HCT116 (cell line): ENCODE measurements around the gene HSD17B12.

Experiments used
- CTCF ChIP-seq, 3 experiments: fragments of 200-600 bp in 1 of 3; sonication (generic) in 1 of 3; IDR thresholded peaks in 2 of 3; conservative IDR thresholded peaks in 1 of 3; 2 replicates each; pipeline ENCODE4 v1.5.1; 2012 to 2017; ENCODE audit warnings: low read depth in 2 of 3, low read length in 2 of 3, antibody characterized with exemption in 1 of 3, borderline replicate concordance in 1 of 3, control low read depth in 1 of 3, mild to moderate bottlenecking in 1 of 3, mixed read lengths in 1 of 3, mixed run types in 1 of 3, moderate library complexity in 1 of 3; ENCODE audit not compliant: insufficient read depth in 1 of 3
- EGR1 ChIP-seq: IDR thresholded peaks from 2 replicates; pipeline ENCODE4 v1.6.1; 2012; ENCODE audit warnings: low read depth
- EZH2 ChIP-seq: fragments of 200-600 bp; sonication (generic); IDR thresholded peaks from 2 replicates; pipeline ENCODE4 v1.6.1; 2017; ENCODE audit warnings: antibody characterized with exemption, mixed run types
- EZH2phosphoT487 ChIP-seq: fragments of 200-600 bp; IDR thresholded peaks from 2 replicates; pipeline ENCODE4 v1.6.1; 2018; ENCODE audit warnings: antibody characterized with exemption, borderline replicate concordance
- FOSL1 ChIP-seq: IDR thresholded peaks from 2 replicates; pipeline ENCODE4 v1.6.1; 2012; ENCODE audit warnings: low read depth
- JUND ChIP-seq: IDR thresholded peaks from 2 replicates; pipeline ENCODE4 v1.6.1; 2012
- POLR2A ChIP-seq: IDR thresholded peaks from 2 replicates; pipeline ENCODE4 v1.7.0; 2011; ENCODE audit warnings: borderline replicate concordance; ENCODE audit not compliant: insufficient read depth, insufficient read length; ENCODE audit errors: extremely low read depth
- POLR2AphosphoS5 ChIP-seq: IDR thresholded peaks from 2 replicates; pipeline ENCODE4 v1.6.1; 2011; ENCODE audit warnings: mild to moderate bottlenecking, low read depth, low read length, moderate library complexity
- SIN3A ChIP-seq: IDR thresholded peaks from 2 replicates; pipeline ENCODE4 v1.6.1; 2012; ENCODE audit warnings: low read depth
- YY1 ChIP-seq: IDR thresholded peaks from 2 replicates; pipeline ENCODE4 v1.6.1; 2011; ENCODE audit warnings: low read length, low read depth, moderate library complexity, mild to moderate bottlenecking; ENCODE audit not compliant: insufficient replicate concordance; ENCODE audit errors: extremely low read depth
- TF ChIP-seq, protein P1 (sequence below): IDR thresholded peaks from 2 replicates; pipeline ENCODE4 v1.6.1; 2012; ENCODE audit warnings: low read depth
- TF ChIP-seq, protein P2 (sequence below): IDR thresholded peaks from 2 replicates; pipeline ENCODE4 v1.6.1; 2012

DNA sequence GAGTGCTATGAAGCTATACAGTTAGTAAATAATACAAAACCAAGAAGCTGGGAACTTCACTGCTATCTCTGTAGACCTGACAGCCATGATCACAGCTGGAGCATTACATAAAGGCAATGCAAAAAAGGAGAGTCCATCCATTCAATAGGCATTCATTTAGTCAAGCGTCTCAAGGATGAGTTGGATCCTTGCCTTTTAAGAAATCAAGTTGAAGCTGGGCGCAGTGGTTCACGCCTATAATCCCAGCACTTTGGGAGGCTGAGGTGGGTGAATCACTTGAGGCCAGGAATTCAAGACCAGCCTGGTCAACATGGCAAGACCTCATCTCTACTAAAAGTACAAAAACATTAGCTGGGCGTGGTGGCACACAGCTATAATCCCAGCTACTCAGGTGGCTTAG, 152.0 kb downstream of the HSD17B12 start:
- TF ChIP-seq CTCF (IDR thresholded peaks at IDR 0.05 in 2 of 3, conservative IDR thresholded peaks at IDR 0.05 in 1 of 3; ENCODE audit: borderline replicate concordance in 1 of 3, insufficient read depth in 1 of 3, low read depth in 2 of 3, low read length in 2 of 3) (no peak), POLR2AphosphoS5 (no peak), YY1 (no peak), FOSL1 (no peak), POLR2A (no peak), EZH2 (no peak), SIN3A (no peak), EGR1 (no peak), JUND (no peak), EZH2phosphoT487 (no peak)
- TF ChIP-seq, protein P1, sequence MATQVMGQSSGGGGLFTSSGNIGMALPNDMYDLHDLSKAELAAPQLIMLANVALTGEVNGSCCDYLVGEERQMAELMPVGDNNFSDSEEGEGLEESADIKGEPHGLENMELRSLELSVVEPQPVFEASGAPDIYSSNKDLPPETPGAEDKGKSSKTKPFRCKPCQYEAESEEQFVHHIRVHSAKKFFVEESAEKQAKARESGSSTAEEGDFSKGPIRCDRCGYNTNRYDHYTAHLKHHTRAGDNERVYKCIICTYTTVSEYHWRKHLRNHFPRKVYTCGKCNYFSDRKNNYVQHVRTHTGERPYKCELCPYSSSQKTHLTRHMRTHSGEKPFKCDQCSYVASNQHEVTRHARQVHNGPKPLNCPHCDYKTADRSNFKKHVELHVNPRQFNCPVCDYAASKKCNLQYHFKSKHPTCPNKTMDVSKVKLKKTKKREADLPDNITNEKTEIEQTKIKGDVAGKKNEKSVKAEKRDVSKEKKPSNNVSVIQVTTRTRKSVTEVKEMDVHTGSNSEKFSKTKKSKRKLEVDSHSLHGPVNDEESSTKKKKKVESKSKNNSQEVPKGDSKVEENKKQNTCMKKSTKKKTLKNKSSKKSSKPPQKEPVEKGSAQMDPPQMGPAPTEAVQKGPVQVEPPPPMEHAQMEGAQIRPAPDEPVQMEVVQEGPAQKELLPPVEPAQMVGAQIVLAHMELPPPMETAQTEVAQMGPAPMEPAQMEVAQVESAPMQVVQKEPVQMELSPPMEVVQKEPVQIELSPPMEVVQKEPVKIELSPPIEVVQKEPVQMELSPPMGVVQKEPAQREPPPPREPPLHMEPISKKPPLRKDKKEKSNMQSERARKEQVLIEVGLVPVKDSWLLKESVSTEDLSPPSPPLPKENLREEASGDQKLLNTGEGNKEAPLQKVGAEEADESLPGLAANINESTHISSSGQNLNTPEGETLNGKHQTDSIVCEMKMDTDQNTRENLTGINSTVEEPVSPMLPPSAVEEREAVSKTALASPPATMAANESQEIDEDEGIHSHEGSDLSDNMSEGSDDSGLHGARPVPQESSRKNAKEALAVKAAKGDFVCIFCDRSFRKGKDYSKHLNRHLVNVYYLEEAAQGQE = no peak
- TF ChIP-seq, protein P2, sequence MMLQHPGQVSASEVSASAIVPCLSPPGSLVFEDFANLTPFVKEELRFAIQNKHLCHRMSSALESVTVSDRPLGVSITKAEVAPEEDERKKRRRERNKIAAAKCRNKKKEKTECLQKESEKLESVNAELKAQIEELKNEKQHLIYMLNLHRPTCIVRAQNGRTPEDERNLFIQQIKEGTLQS = no peak
